K562 (cell line): ENCODE measurements around the gene GATAD2B. TPM values are rescaled to one million over a fixed set of nuclear protein-coding genes. Genes with fewer than 3 reads are reported as not detected.

Source experiments
- CHD7 ChIP-seq: fragments of 200-600 bp; sonication (generic); IDR thresholded peaks from one replicate; pipeline ENCODE4 v1.6.1; 2012; ENCODE audit warnings: mild to moderate bottlenecking, low read depth, low read length, inconsistent platforms
- COPS2 ChIP-seq: fragments of 450-650 bp; conservative IDR thresholded peaks from 2 replicates; pipeline ENCODE4 v1.6.1; 2016; ENCODE audit warnings: mild to moderate bottlenecking, moderate library complexity
- HES1 ChIP-seq: fragments of 450-650 bp; IDR thresholded peaks from 2 replicates; pipeline ENCODE4 v1.6.1; 2016; ENCODE audit warnings: low read depth, mild to moderate bottlenecking, moderate library complexity
- NRF1 ChIP-seq, 2 experiments: fragments of 450-650 bp; IDR thresholded peaks in 1 of 2; conservative IDR thresholded peaks in 1 of 2; 2 replicates each; pipeline ENCODE4 v1.6.1; 2014; ENCODE audit warnings: mild to moderate bottlenecking in 2 of 2
- SIX5 ChIP-seq, 2 experiments: IDR thresholded peaks; 2 replicates each; pipeline ENCODE4 v1.6.1; 2011; ENCODE audit warnings: low read length in 2 of 2, borderline replicate concordance in 1 of 2, low read depth in 1 of 2, mild to moderate bottlenecking in 1 of 2, moderate library complexity in 1 of 2; ENCODE audit not compliant: insufficient read depth in 1 of 2
- THRAP3 ChIP-seq: fragments of 450-650 bp; IDR thresholded peaks from 2 replicates; pipeline ENCODE4 v1.6.1; 2016; ENCODE audit warnings: mild to moderate bottlenecking, inconsistent platforms, borderline replicate concordance
- ZFP30 ChIP-seq: fragments of 250-450 bp; sonication (Bioruptor Pico); IDR thresholded peaks from 2 replicates; pipeline ENCODE4 v1.8.0; 2022; ENCODE audit warnings: moderate library complexity, mild to moderate bottlenecking, inconsistent platforms, borderline replicate concordance
- ZNF436 ChIP-seq: fragments of 250-450, 450-650 bp; sonication (Bioruptor Pico); formaldehyde crosslinking; IDR thresholded peaks from 2 replicates; pipeline ENCODE4 v1.7.0; 2020; ENCODE audit warnings: mild to moderate bottlenecking
- ZNF512 ChIP-seq: IDR thresholded peaks from 2 replicates; pipeline ENCODE4 v1.6.1; 2016; ENCODE audit warnings: missing genetic modification characterization, missing compliant biosample characterization
- polyA plus RNA-seq, 8 experiments: library from polyadenylated mRNA; depleted of rRNA in 4 of 8; stranded (reverse) in 5 of 8; unstranded in 3 of 8; fragments of >200 nt; fragmentation: Nextera tagmentation in 2 of 8; fragmentation: Illumina TruSeq in 1 of 8; extraction: Ambion mirVana in 2 of 8; extraction: Trizol in 1 of 8; gene quantifications; 2 replicates each; pipeline versions ENCODE4 v1.2.1 to v1.2.3, GENCODE V29; 2011 to 2014; ENCODE audit warnings: inconsistent platforms in 1 of 8, missing spikeins in 1 of 8
- total RNA-seq, 7 experiments: library from RNA; depleted of rRNA in 6 of 7; stranded (reverse); fragments of >200 nt in 6 of 7; fragmentation: Illumina TruSeq in 2 of 7; extraction: Trizol in 2 of 7; gene quantifications; 2 replicates each; pipeline versions ENCODE4 v1.2.1 to v1.2.3, GENCODE V29; 2011 to 2021; ENCODE audit warnings: low replicate concordance in 1 of 7
- TF ChIP-seq, protein P1 (sequence below): fragments of 250-450 bp; sonication (Bioruptor Pico); IDR thresholded peaks from 2 replicates; pipeline ENCODE4 v1.8.0; 2021; ENCODE audit warnings: borderline replicate concordance, mild to moderate bottlenecking, moderate library complexity; ENCODE audit not compliant: poor library complexity, severe bottlenecking

Gene GATAD2B
- total and polyA plus RNA-seq, 9 of the 15 experiments (the other 6 are each of a cell fraction or from before 2014, with no cell fraction given) = 1.5 to 40.2 (median 4.9) TPM

GRCh38 chr1:153919876-153920852 lies 2.6 kb downstream of the GATAD2B start (continued):
- TF ChIP-seq COPS2 = no peak
- TF ChIP-seq HES1 = no peak
- TF ChIP-seq NRF1 (conservative IDR thresholded peaks at IDR 0.05 in 1 of 2, IDR thresholded peaks at IDR 0.05 in 1 of 2) = no peak
- no peak for TF ChIP-seq ZFP30 (CRISPR knock-in tag)
- TF ChIP-seq CHD7 = no peak
- no peak for TF ChIP-seq ZNF512 (tag)
- TF ChIP-seq ZNF436 (CRISPR knock-in tag) = no peak
- no peak for TF ChIP-seq THRAP3
- TF ChIP-seq, protein P1, sequence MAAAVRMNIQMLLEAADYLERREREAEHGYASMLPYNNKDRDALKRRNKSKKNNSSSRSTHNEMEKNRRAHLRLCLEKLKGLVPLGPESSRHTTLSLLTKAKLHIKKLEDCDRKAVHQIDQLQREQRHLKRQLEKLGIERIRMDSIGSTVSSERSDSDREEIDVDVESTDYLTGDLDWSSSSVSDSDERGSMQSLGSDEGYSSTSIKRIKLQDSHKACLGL (CRISPR knock-in tag) = no peak
- TF ChIP-seq SIX5 (IDR thresholded peaks at IDR 0.05; ENCODE audit: borderline replicate concordance in 1 of 2, insufficient read depth in 1 of 2, low read depth in 1 of 2, low read length in 2 of 2) = no peak
